Gastroesophageal sphincter (tissue), 4 donors: Measurements from ENCODE around the gene DAPK1. TPM values are rescaled to one million over a fixed set of nuclear protein-coding genes. Genes with fewer than 3 reads are reported as not detected.

ENCODE experiments used
- ATAC-seq: fragments of 150-250 bp; one replicate; pipeline ENCODE4 v1.9.1; 2016; ENCODE audit warnings: mild to moderate bottlenecking, moderate library complexity
- H3K27ac ChIP-seq, 4 donors: fragments of 200-600 bp; sonication (generic) in 3 of 4; 1 replicate in 3 of 4; 2 replicates in 1 of 4; pipeline ENCODE4 v1.5.1; 2016 to 2019
- H3K27me3 ChIP-seq: fragments of 200-600 bp; sonication (generic); one replicate; pipeline ENCODE4 v1.5.1; 2019
- H3K36me3 ChIP-seq, 2 donors: fragments of 200-600 bp; sonication (generic); one replicate each; pipeline ENCODE4 v1.5.1; 2019; ENCODE audit warnings: control low read depth in 1 of 2
- H3K4me1 ChIP-seq, 3 donors: fragments of 200-600 bp; sonication (generic); 1 replicate in 2 of 3; 2 replicates in 1 of 3; pipeline ENCODE4 v1.5.1; 2016 to 2019; ENCODE audit warnings: control low read depth in 2 of 3
- H3K4me3 ChIP-seq, 2 donors: fragments of 200-600 bp; sonication (generic); one replicate each; pipeline ENCODE4 v1.5.1; 2019; ENCODE audit warnings: mild to moderate bottlenecking in 1 of 2, moderate library complexity in 1 of 2
- H3K9me3 ChIP-seq, 3 donors: fragments of 200-600 bp; sonication (generic); one replicate each; pipeline ENCODE4 v1.5.1; 2017 to 2019; ENCODE audit warnings: control low read depth in 2 of 3
- EP300 ChIP-seq: sonication (generic); formaldehyde crosslinking; IDR thresholded peaks from one replicate; pipeline ENCODE4 v1.6.1; 2017; ENCODE audit warnings: antibody characterized with exemption, mild to moderate bottlenecking
- POLR2A ChIP-seq, 2 donors: fragments of 450-650 bp; IDR thresholded peaks; one replicate each; pipeline ENCODE4 v1.6.1; 2017; ENCODE audit warnings: antibody characterized with exemption in 2 of 2, mild to moderate bottlenecking in 2 of 2, moderate library complexity in 1 of 2
- POLR2AphosphoS5 ChIP-seq: sonication (generic); formaldehyde crosslinking; IDR thresholded peaks from one replicate; pipeline ENCODE4 v1.6.1; 2017; ENCODE audit warnings: antibody characterized with exemption
- WGBS, 2 donors: methylation state at CpG; one replicate each; pipeline ENCODE4 v1.1.5; 2018; ENCODE audit warnings: low coverage in 1 of 2; 5-methylcytosine and 5-hydroxymethylcytosine counted together
- total RNA-seq, 4 donors: library from RNA; depleted of rRNA; stranded (reverse); fragments of >200 nt; gene quantifications; one replicate each; pipeline ENCODE4 v1.1.0, GENCODE V29; 2016
- TF ChIP-seq, protein P1 (sequence below), 4 experiments: fragments of 200-600 bp in 2 of 4; fragments of 450-650 bp in 2 of 4; sonication (generic) in 1 of 4; IDR thresholded peaks; one replicate each; pipeline ENCODE4 v1.5.1; 2017 to 2019; ENCODE audit warnings: antibody characterized with exemption in 4 of 4, mild to moderate bottlenecking in 2 of 4, moderate library complexity in 2 of 4

Gene DAPK1
- total RNA-seq, 4 donors from 2014 or later = 52.3 to 119 (median 75.3) TPM

DNA sequence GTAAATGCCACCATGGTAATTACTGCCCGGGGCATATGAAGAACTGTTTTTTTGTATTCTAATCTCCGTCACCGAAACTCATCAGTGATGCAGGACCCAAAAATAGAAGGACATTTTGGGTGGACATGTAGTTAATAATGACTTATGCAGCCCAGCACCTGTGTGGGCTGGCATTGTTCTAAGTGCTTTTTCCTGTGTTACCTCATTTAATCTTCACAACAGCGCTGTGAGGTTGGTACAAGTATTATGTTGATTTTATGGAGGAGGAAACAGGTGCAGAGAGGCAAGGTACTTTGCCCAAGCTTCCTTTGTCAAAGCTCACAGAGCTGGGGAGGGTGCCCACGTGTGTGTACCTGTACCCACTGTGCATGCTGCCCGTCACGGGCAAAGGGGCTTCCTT lies 58.4 kb downstream of the DAPK1 start:
- peaks cover 5 to 95% (median 20%) of the 10 kb centered on the region in 3 donors for H3K4me1 ChIP-seq

DNA sequence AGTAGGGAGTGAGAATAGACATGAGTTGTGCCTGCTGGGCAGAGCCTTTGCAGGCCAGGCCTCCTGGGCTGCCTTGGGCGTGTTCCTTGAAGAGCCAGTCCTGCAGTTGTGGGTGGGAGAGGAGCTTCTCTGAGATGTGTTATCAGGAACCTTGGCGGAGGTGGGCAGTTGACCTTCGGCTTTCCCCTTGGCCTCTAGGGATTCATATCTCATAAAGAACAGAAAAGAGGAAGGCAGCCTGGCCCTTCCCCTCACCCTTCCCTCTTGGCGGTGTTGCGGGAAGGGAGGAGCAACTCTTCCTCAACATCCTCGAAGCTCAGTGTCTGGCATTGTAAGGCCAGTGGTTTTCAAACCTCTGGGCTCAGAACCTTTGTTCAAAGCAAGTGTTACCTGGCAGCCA lies 59.2 kb downstream of the DAPK1 start:
- WGBS, 2 donors = no CpG with 5 or more reads among the region's 6 CpGs
- no peak overlapping the region for H3K4me3 ChIP-seq
- no peak for TF ChIP-seq POLR2AphosphoS5
- TF ChIP-seq, protein P1, sequence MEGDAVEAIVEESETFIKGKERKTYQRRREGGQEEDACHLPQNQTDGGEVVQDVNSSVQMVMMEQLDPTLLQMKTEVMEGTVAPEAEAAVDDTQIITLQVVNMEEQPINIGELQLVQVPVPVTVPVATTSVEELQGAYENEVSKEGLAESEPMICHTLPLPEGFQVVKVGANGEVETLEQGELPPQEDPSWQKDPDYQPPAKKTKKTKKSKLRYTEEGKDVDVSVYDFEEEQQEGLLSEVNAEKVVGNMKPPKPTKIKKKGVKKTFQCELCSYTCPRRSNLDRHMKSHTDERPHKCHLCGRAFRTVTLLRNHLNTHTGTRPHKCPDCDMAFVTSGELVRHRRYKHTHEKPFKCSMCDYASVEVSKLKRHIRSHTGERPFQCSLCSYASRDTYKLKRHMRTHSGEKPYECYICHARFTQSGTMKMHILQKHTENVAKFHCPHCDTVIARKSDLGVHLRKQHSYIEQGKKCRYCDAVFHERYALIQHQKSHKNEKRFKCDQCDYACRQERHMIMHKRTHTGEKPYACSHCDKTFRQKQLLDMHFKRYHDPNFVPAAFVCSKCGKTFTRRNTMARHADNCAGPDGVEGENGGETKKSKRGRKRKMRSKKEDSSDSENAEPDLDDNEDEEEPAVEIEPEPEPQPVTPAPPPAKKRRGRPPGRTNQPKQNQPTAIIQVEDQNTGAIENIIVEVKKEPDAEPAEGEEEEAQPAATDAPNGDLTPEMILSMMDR (IDR thresholded peaks at IDR 0.05) = no peak
- no peak for TF ChIP-seq POLR2A (IDR thresholded peaks at IDR 0.05)
- no peak for TF ChIP-seq EP300
- H3K36me3 ChIP-seq = no peaks in the 10 kb centered on the region
- peak overlapping the region; percentile 31 to 72 (median 62) for H3K27ac ChIP-seq
- peaks cover 5 to 93% (median 20%) of the 10 kb centered on the region in 3 donors for H3K4me1 ChIP-seq
- ATAC-seq = no peak
- H3K27me3 ChIP-seq = no peaks in the 10 kb centered on the region
- no peaks in the 10 kb centered on the region for H3K9me3 ChIP-seq

More for the DNA sequence above, 58.4 kb downstream of the DAPK1 start:
- no peak for ATAC-seq
- H3K27me3 ChIP-seq = no peaks in the 10 kb centered on the region
- H3K36me3 ChIP-seq = no peaks in the 10 kb centered on the region
- H3K4me3 ChIP-seq = no peak overlapping the region
- peak overlapping the region in 3 of 4 donors; percentile 53 to 72 (median 71) for H3K27ac ChIP-seq
- peak; percentile 36 for TF ChIP-seq POLR2AphosphoS5
- TF ChIP-seq, protein P1 (IDR thresholded peaks at IDR 0.05) = no peak
- TF ChIP-seq EP300 = no peak
- WGBS, 2 donors = 52 to 54% methylated on average over 3 to 4 of the region's 7 CpGs
- H3K9me3 ChIP-seq = no peaks in the 10 kb centered on the region

DNA sequence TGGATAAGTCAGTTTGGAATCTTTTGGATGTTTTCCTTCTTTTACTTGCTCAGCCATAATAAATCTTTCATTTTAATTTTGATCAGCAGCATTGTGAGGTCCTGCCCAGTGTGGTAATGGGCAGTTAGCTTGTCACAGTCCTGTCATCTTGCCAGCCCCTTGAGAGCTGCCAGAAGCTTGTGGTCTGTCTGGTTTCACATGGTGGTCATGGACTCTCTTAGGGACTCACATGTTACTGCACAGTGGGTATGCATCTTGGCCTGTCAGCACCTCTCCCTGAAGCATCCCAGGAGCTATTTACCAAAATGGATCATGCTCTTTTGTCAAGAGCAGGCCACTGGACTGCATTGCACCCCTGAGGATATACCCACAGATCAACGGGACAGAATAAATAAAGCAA lies 60.3 kb downstream of the DAPK1 start:
- WGBS, 2 donors = 14 to 20% methylated on average over 1 of the region's 1 CpG
- Histone ChIP-seq H3K27ac (peak overlapping the region in 3 of 4 donors; percentile 53 to 72 (median 71)), H3K27me3 (no peaks in the 10 kb centered on the region), H3K4me1 (peaks cover 1 to 92% (median 20%) of the 10 kb centered on the region in 3 donors), H3K9me3 (no peaks in the 10 kb centered on the region), H3K36me3 (no peaks in the 10 kb centered on the region), H3K4me3 (no peak overlapping the region)
- no peak for TF ChIP-seq POLR2A (IDR thresholded peaks at IDR 0.05)
- TF ChIP-seq POLR2AphosphoS5 = no peak
- TF ChIP-seq, protein P1 (IDR thresholded peaks at IDR 0.05) = no peak
- no peak for TF ChIP-seq EP300
- ATAC-seq = no peak

DNA sequence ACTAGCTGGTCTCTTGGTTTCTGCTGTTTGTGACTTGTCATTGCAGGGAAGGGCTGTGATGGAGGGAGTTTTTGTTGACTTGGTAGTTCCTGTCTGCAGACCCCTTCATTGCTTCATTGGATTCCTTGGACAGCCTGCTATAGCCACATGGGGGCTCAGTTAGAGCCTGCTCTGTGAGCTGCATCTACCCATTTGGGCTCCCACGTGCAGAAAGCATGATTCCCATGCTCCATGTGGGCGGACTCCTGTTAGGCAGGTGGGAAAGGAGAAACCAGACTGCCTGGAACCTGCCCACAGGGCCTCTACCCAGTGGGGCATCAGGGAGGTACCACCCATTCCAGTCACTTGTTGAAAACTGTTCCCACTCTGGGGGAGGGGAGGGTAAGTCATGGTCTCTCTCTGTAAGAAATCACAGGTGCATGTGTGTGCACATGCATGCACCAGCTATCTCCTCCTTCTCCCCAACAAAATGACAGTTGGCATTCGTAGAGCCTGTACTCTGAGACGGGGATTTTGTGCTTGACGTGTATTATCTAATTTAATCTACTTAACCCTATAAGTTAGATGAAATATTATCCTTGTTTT lies 61.0 kb downstream of the DAPK1 start:
- no peak overlapping the region for H3K4me3 ChIP-seq
- H3K36me3 ChIP-seq = no peaks in the 10 kb centered on the region
- H3K27ac ChIP-seq = peak overlapping the region in 1 of 4 donors; percentile 71
- H3K27me3 ChIP-seq = no peaks in the 10 kb centered on the region
- WGBS, 2 donors = 83 to 89% methylated on average over 3 of the region's 5 CpGs
- peaks cover 0 to 92% (median 20%) of the 10 kb centered on the region in 3 donors for H3K4me1 ChIP-seq
- TF ChIP-seq EP300 = no peak
- TF ChIP-seq, protein P1 (IDR thresholded peaks at IDR 0.05) = no peak
- TF ChIP-seq POLR2AphosphoS5 = no peak
- TF ChIP-seq POLR2A (IDR thresholded peaks at IDR 0.05) = no peak
- H3K9me3 ChIP-seq = no peaks in the 10 kb centered on the region
- no peak for ATAC-seq

DNA sequence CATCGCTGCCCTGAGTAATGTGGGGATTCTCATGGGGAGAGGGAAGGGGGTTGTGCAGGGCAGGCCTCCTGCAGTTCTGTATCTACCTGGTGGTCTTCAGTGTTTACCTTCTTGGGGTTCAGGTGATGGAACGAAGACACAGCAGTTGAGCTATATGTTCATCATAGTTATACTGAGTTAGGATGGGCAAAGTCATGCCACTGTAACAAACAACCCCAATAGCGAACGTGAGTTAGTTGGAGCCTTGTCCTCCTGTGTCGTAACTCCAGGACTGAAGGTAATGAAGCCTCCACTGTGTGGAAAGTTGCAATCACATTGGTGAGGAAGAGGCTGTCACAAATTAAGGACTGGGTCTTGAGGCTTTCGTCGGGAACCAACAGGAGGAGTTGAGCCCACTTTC lies 64.4 kb downstream of the DAPK1 start:
- ATAC-seq = no peak
- H3K27ac ChIP-seq = peak overlapping the region in 3 of 4 donors; percentile 4 to 70 (median 58)
- H3K27me3 ChIP-seq = no peaks in the 10 kb centered on the region
- no peaks in the 10 kb centered on the region for H3K36me3 ChIP-seq
- WGBS, 2 donors = 55% methylated on average over 5 of the region's 7 CpGs; no CpG with 5 or more reads in 1 of the 2 donors
- no peaks in the 10 kb centered on the region for H3K9me3 ChIP-seq
- no peak for TF ChIP-seq EP300
- TF ChIP-seq, protein P1 (IDR thresholded peaks at IDR 0.05) = no peak
- no peak for TF ChIP-seq POLR2A (IDR thresholded peaks at IDR 0.05)
- no peak for TF ChIP-seq POLR2AphosphoS5
- H3K4me3 ChIP-seq = no peak overlapping the region
- peaks cover 0 to 92% (median 23%) of the 10 kb centered on the region in 3 donors for H3K4me1 ChIP-seq
